ACC112 (cell line): ENCODE measurements around the gene CERS6.

Source experiments
- H2AFZ ChIP-seq: fragments of 200-600 bp; sonication (generic); one replicate; pipeline ENCODE4 v1.6.0; 2017; ENCODE audit warnings: antibody characterized with exemption, low read length; ENCODE audit not compliant: unreplicated experiment
- H3K27ac ChIP-seq: fragments of 200-600 bp; sonication (generic); 2 replicates; pipeline ENCODE4 v1.5.1; 2014; ENCODE audit warnings: low read depth, mild to moderate bottlenecking, antibody characterized with exemption, low read length, moderate library complexity
- H3K27me3 ChIP-seq: fragments of 200-600 bp; sonication (generic); 2 replicates; pipeline ENCODE4 v1.6.1; 2014; ENCODE audit warnings: mild to moderate bottlenecking, antibody characterized with exemption, low read length, moderate library complexity, mixed read lengths; ENCODE audit not compliant: insufficient read depth
- H3K36me3 ChIP-seq: fragments of 200-600 bp; sonication (generic); 2 replicates; pipeline ENCODE4 v1.6.1; 2016; ENCODE audit warnings: mild to moderate bottlenecking, antibody characterized with exemption, low read length, moderate library complexity, mixed read lengths; ENCODE audit not compliant: insufficient read depth
- H3K4me1 ChIP-seq: fragments of 200-600 bp; sonication (generic); one replicate; pipeline ENCODE4 v1.6.1; 2016; ENCODE audit warnings: low read length, mixed read lengths; ENCODE audit not compliant: insufficient read depth, unreplicated experiment, control insufficient read depth
- H3K4me3 ChIP-seq: fragments of 200-600 bp; sonication (generic); 2 replicates; pipeline ENCODE4 v1.5.1; 2014; ENCODE audit warnings: mild to moderate bottlenecking, low read depth, low read length
- H3K79me2 ChIP-seq: fragments of 200-600 bp; sonication (generic); one replicate; pipeline ENCODE4 v1.6.0; 2016; ENCODE audit warnings: low read length; ENCODE audit not compliant: control insufficient read depth, unreplicated experiment, insufficient read depth

The CERS6 gene

GRCh38 chr2:168614172-168615018 is 158.3 kb downstream of the CERS6 start:
- H2AFZ ChIP-seq: no peak overlapping the region
- no peaks in the 10 kb centered on the region for H3K27me3 ChIP-seq
- H3K4me3 ChIP-seq: no peak overlapping the region
- no peaks in the 10 kb centered on the region for H3K4me1 ChIP-seq
- H3K36me3 ChIP-seq: peaks cover 6% of the 10 kb centered on the region; the same call in 1 of the 2 replicates
- no peak overlapping the region for H3K27ac ChIP-seq
- no peaks in the 10 kb centered on the region for H3K79me2 ChIP-seq

GRCh38 chr2:168620554-168620953 is 164.5 kb downstream of the CERS6 start:
- Histone ChIP-seq H3K27ac (no peak overlapping the region), H2AFZ (no peak overlapping the region), H3K27me3 (no peaks in the 10 kb centered on the region), H3K79me2 (no peaks in the 10 kb centered on the region), H3K4me1 (no peaks in the 10 kb centered on the region), H3K36me3 (no peaks in the 10 kb centered on the region), H3K4me3 (no peak overlapping the region)

- no peaks in the 10 kb centered on the region for H3K27me3 ChIP-seq
- H3K4me1 ChIP-seq: no peaks in the 10 kb centered on the region
- H2AFZ ChIP-seq: no peak overlapping the region
- no peak overlapping the region for H3K4me3 ChIP-seq
- H3K27ac ChIP-seq: no peak overlapping the region
- H3K79me2 ChIP-seq: no peaks in the 10 kb centered on the region
- H3K36me3 ChIP-seq: no peaks in the 10 kb centered on the region
Measured at GRCh38 chr2:168622559-168622958, 166.5 kb downstream of the CERS6 start.

- no peak overlapping the region for H3K4me3 ChIP-seq
- H3K27ac ChIP-seq: no peak overlapping the region
- H3K4me1 ChIP-seq: no peaks in the 10 kb centered on the region
- no peak overlapping the region for H2AFZ ChIP-seq
- no peaks in the 10 kb centered on the region for H3K36me3 ChIP-seq
- no peaks in the 10 kb centered on the region for H3K27me3 ChIP-seq
- H3K79me2 ChIP-seq: no peaks in the 10 kb centered on the region
Measured at GRCh38 chr2:168624028-168624427, 168.0 kb downstream of the CERS6 start.

GRCh38 chr2:168626096-168626495 is 170.0 kb downstream of the CERS6 start:
- Histone ChIP-seq H3K27ac (no peak overlapping the region), H3K79me2 (no peaks in the 10 kb centered on the region), H3K4me3 (no peak overlapping the region)

GRCh38 chr2:168626647-168627046 is 170.6 kb downstream of the CERS6 start:
- no peaks in the 10 kb centered on the region for H3K79me2 ChIP-seq
- no peaks in the 10 kb centered on the region for H3K4me1 ChIP-seq
- no peaks in the 10 kb centered on the region for H3K36me3 ChIP-seq
- H2AFZ ChIP-seq: no peak overlapping the region
- H3K27ac ChIP-seq: no peak overlapping the region
- H3K27me3 ChIP-seq: no peaks in the 10 kb centered on the region
- no peak overlapping the region for H3K4me3 ChIP-seq

More at GRCh38 chr2:168626096-168626495, 170.0 kb downstream of the CERS6 start:
- Histone ChIP-seq H3K4me1 (no peaks in the 10 kb centered on the region), H2AFZ (no peak overlapping the region), H3K36me3 (no peaks in the 10 kb centered on the region), H3K27me3 (no peaks in the 10 kb centered on the region)

GRCh38 chr2:168632709-168633121 is 176.6 kb downstream of the CERS6 start:
- Histone ChIP-seq H3K4me1 (no peaks in the 10 kb centered on the region), H3K27me3 (no peaks in the 10 kb centered on the region), H3K79me2 (no peaks in the 10 kb centered on the region), H3K4me3 (no peak overlapping the region), H3K27ac (no peak overlapping the region), H3K36me3 (no peaks in the 10 kb centered on the region), H2AFZ (no peak overlapping the region)

GRCh38 chr2:168633200-168633599 is 177.1 kb downstream of the CERS6 start:
- no peaks in the 10 kb centered on the region for H3K27me3 ChIP-seq
- H3K4me1 ChIP-seq: no peaks in the 10 kb centered on the region
- H3K36me3 ChIP-seq: no peaks in the 10 kb centered on the region
- no peak overlapping the region for H2AFZ ChIP-seq
- H3K79me2 ChIP-seq: no peaks in the 10 kb centered on the region
- no peak overlapping the region for H3K27ac ChIP-seq
- no peak overlapping the region for H3K4me3 ChIP-seq

GRCh38 chr2:168633895-168634294 is 177.8 kb downstream of the CERS6 start:
- no peaks in the 10 kb centered on the region for H3K79me2 ChIP-seq
- no peak overlapping the region for H3K4me3 ChIP-seq
- no peak overlapping the region for H2AFZ ChIP-seq
- no peaks in the 10 kb centered on the region for H3K27me3 ChIP-seq
- H3K4me1 ChIP-seq: no peaks in the 10 kb centered on the region
- H3K36me3 ChIP-seq: no peaks in the 10 kb centered on the region
- H3K27ac ChIP-seq: no peak overlapping the region

GRCh38 chr2:168635065-168635577 is 179.0 kb downstream of the CERS6 start:
- H3K4me1 ChIP-seq: no peaks in the 10 kb centered on the region
- H2AFZ ChIP-seq: no peak overlapping the region
- no peaks in the 10 kb centered on the region for H3K79me2 ChIP-seq
- no peaks in the 10 kb centered on the region for H3K36me3 ChIP-seq
- H3K27ac ChIP-seq: no peak overlapping the region
- H3K4me3 ChIP-seq: no peak overlapping the region
- H3K27me3 ChIP-seq: no peaks in the 10 kb centered on the region

GRCh38 chr2:168639018-168639417 is 182.9 kb downstream of the CERS6 start:
- no peak overlapping the region for H3K27ac ChIP-seq
- H2AFZ ChIP-seq: no peak overlapping the region
- H3K79me2 ChIP-seq: no peaks in the 10 kb centered on the region
- H3K27me3 ChIP-seq: no peaks in the 10 kb centered on the region
- H3K4me1 ChIP-seq: no peaks in the 10 kb centered on the region
- no peak overlapping the region for H3K4me3 ChIP-seq
- no peaks in the 10 kb centered on the region for H3K36me3 ChIP-seq
